Measurements from ENCODE around the gene SHISAL2A.

GRCh38 chr1:52695627-52696026 is 62.7 kb downstream of the SHISAL2A start:
- TF ChIP-seq ELK1 (IDR thresholded peaks at IDR 0.05; ENCODE audit: borderline replicate concordance, low read depth, low read length) (no peak), CTCF (conservative IDR thresholded peaks at IDR 0.05; ENCODE audit: low read depth, low read length) (no peak), USF2 (IDR thresholded peaks at IDR 0.05; ENCODE audit: low read depth, low read length) (no peak), RFX5 (IDR thresholded peaks at IDR 0.05; ENCODE audit: low read depth, low read length) (no peak), POLR2A (IDR thresholded peaks at IDR 0.05; ENCODE audit: low read depth, low read length) (no peak)
